Measurements from ENCODE around the gene TBC1D4.

TBC1D4 gene

GRCh38 chr13:75482070-75482819, at the start of gene TBC1D4:
TBC1D4 (minus strand) TSS chr13:75482169; CDS start chr13:75481767, 402 bp downstream.
- no peaks in the 10 kb centered on the region for H3K36me3 ChIP-seq (ENCODE audit: control insufficient read depth in 2 of 2, insufficient read depth in 2 of 2, low read length in 2 of 2)
- H3K9ac ChIP-seq (ENCODE audit: low read length in 2 of 2): peak within 1 kb of the TSS; percentile 37 to 66
- H3K4me3 ChIP-seq (ENCODE audit: low read length in 2 of 2): peak within 1 kb of the TSS; percentile 83 to 86
- H3K27ac ChIP-seq (ENCODE audit: low read length): no peak within 1 kb of the TSS
- H3K27me3 ChIP-seq (ENCODE audit: control insufficient read depth in 1 of 2, insufficient read depth in 2 of 2, low read length in 2 of 2): peaks cover 3 to 6% of the 10 kb centered on the region in 2 donors
- H3K9me3 ChIP-seq (ENCODE audit: control insufficient read depth in 2 of 2, low read length in 2 of 2): no peaks in the 10 kb centered on the region
- peaks cover 11% of the 10 kb centered on the region for H3K4me1 ChIP-seq (ENCODE audit: control insufficient read depth, insufficient read depth, low read length)

GRCh38 chr13:75530549-75530961, 48.6 kb upstream of the TBC1D4 start:
- Histone ChIP-seq H3K27ac (ENCODE audit: low read length) (no peak overlapping the region), H3K9me3 (ENCODE audit: control insufficient read depth in 2 of 2, low read length in 2 of 2) (no peaks in the 10 kb centered on the region), H3K27me3 (ENCODE audit: control insufficient read depth in 1 of 2, insufficient read depth in 2 of 2, low read length in 2 of 2) (no peaks in the 10 kb centered on the region), H3K36me3 (ENCODE audit: control insufficient read depth in 2 of 2, insufficient read depth in 2 of 2, low read length in 2 of 2) (peaks cover 7 to 9% of the 10 kb centered on the region in 2 donors), H3K4me3 (ENCODE audit: low read length in 2 of 2) (no peak overlapping the region), H3K4me1 (ENCODE audit: control insufficient read depth, insufficient read depth, low read length) (no peaks in the 10 kb centered on the region), H3K9ac (ENCODE audit: low read length in 2 of 2) (no peak overlapping the region)

GRCh38 chr13:75521956-75522355, 40.0 kb upstream of the TBC1D4 start:
- Histone ChIP-seq H3K4me3 (ENCODE audit: low read length in 2 of 2) (no peak overlapping the region), H3K9me3 (ENCODE audit: control insufficient read depth in 2 of 2, low read length in 2 of 2) (no peaks in the 10 kb centered on the region), H3K27ac (ENCODE audit: low read length) (no peak overlapping the region), H3K36me3 (ENCODE audit: control insufficient read depth in 2 of 2, insufficient read depth in 2 of 2, low read length in 2 of 2) (peaks cover 4 to 5% of the 10 kb centered on the region in 2 donors), H3K27me3 (ENCODE audit: control insufficient read depth in 1 of 2, insufficient read depth in 2 of 2, low read length in 2 of 2) (no peaks in the 10 kb centered on the region), H3K9ac (ENCODE audit: low read length in 2 of 2) (no peak overlapping the region), H3K4me1 (ENCODE audit: control insufficient read depth, insufficient read depth, low read length) (no peaks in the 10 kb centered on the region)

GRCh38 chr13:75518439-75519088, 36.6 kb upstream of the TBC1D4 start:
- H3K36me3 ChIP-seq (ENCODE audit: control insufficient read depth in 2 of 2, insufficient read depth in 2 of 2, low read length in 2 of 2): no peaks in the 10 kb centered on the region
- no peak overlapping the region for H3K4me3 ChIP-seq (ENCODE audit: low read length in 2 of 2)
- H3K9ac ChIP-seq (ENCODE audit: low read length in 2 of 2): no peak overlapping the region
- no peak overlapping the region for H3K27ac ChIP-seq (ENCODE audit: low read length)
- H3K4me1 ChIP-seq (ENCODE audit: control insufficient read depth, insufficient read depth, low read length): no peaks in the 10 kb centered on the region
- H3K9me3 ChIP-seq (ENCODE audit: control insufficient read depth in 2 of 2, low read length in 2 of 2): no peaks in the 10 kb centered on the region
- no peaks in the 10 kb centered on the region for H3K27me3 ChIP-seq (ENCODE audit: control insufficient read depth in 1 of 2, insufficient read depth in 2 of 2, low read length in 2 of 2)

- Histone ChIP-seq H3K27ac (ENCODE audit: low read length) (no peak overlapping the region), H3K27me3 (ENCODE audit: control insufficient read depth in 1 of 2, insufficient read depth in 2 of 2, low read length in 2 of 2) (no peaks in the 10 kb centered on the region), H3K36me3 (ENCODE audit: control insufficient read depth in 2 of 2, insufficient read depth in 2 of 2, low read length in 2 of 2) (no peaks in the 10 kb centered on the region), H3K9me3 (ENCODE audit: control insufficient read depth in 2 of 2, low read length in 2 of 2) (no peaks in the 10 kb centered on the region), H3K4me3 (ENCODE audit: low read length in 2 of 2) (no peak overlapping the region), H3K4me1 (ENCODE audit: control insufficient read depth, insufficient read depth, low read length) (no peaks in the 10 kb centered on the region), H3K9ac (ENCODE audit: low read length in 2 of 2) (no peak overlapping the region)
Measured at GRCh38 chr13:75514080-75514995, 32.4 kb upstream of the TBC1D4 start.

- H3K4me3 ChIP-seq (ENCODE audit: low read length in 2 of 2): no peak overlapping the region
- no peaks in the 10 kb centered on the region for H3K27me3 ChIP-seq (ENCODE audit: control insufficient read depth in 1 of 2, insufficient read depth in 2 of 2, low read length in 2 of 2)
- no peaks in the 10 kb centered on the region for H3K36me3 ChIP-seq (ENCODE audit: control insufficient read depth in 2 of 2, insufficient read depth in 2 of 2, low read length in 2 of 2)
- H3K9me3 ChIP-seq (ENCODE audit: control insufficient read depth in 2 of 2, low read length in 2 of 2): no peaks in the 10 kb centered on the region
- H3K4me1 ChIP-seq (ENCODE audit: control insufficient read depth, insufficient read depth, low read length): no peaks in the 10 kb centered on the region
- H3K27ac ChIP-seq (ENCODE audit: low read length): no peak overlapping the region
- H3K9ac ChIP-seq (ENCODE audit: low read length in 2 of 2): no peak overlapping the region
Measured at GRCh38 chr13:75513271-75513670, 31.3 kb upstream of the TBC1D4 start.

GRCh38 chr13:75512253-75512652, 30.3 kb upstream of the TBC1D4 start:
- Histone ChIP-seq H3K9me3 (ENCODE audit: control insufficient read depth in 2 of 2, low read length in 2 of 2) (no peaks in the 10 kb centered on the region), H3K36me3 (ENCODE audit: control insufficient read depth in 2 of 2, insufficient read depth in 2 of 2, low read length in 2 of 2) (no peaks in the 10 kb centered on the region), H3K4me3 (ENCODE audit: low read length in 2 of 2) (no peak overlapping the region), H3K27me3 (ENCODE audit: control insufficient read depth in 1 of 2, insufficient read depth in 2 of 2, low read length in 2 of 2) (no peaks in the 10 kb centered on the region), H3K4me1 (ENCODE audit: control insufficient read depth, insufficient read depth, low read length) (no peaks in the 10 kb centered on the region), H3K27ac (ENCODE audit: low read length) (no peak overlapping the region), H3K9ac (ENCODE audit: low read length in 2 of 2) (no peak overlapping the region)

GRCh38 chr13:75511051-75511625, 29.2 kb upstream of the TBC1D4 start:
- Histone ChIP-seq H3K36me3 (ENCODE audit: control insufficient read depth in 2 of 2, insufficient read depth in 2 of 2, low read length in 2 of 2) (no peaks in the 10 kb centered on the region), H3K27ac (ENCODE audit: low read length) (no peak overlapping the region), H3K9me3 (ENCODE audit: control insufficient read depth in 2 of 2, low read length in 2 of 2) (no peaks in the 10 kb centered on the region), H3K9ac (ENCODE audit: low read length in 2 of 2) (no peak overlapping the region), H3K4me1 (ENCODE audit: control insufficient read depth, insufficient read depth, low read length) (no peaks in the 10 kb centered on the region), H3K27me3 (ENCODE audit: control insufficient read depth in 1 of 2, insufficient read depth in 2 of 2, low read length in 2 of 2) (no peaks in the 10 kb centered on the region), H3K4me3 (ENCODE audit: low read length in 2 of 2) (no peak overlapping the region)

- Histone ChIP-seq H3K4me1 (ENCODE audit: control insufficient read depth, insufficient read depth, low read length) (no peaks in the 10 kb centered on the region), H3K9me3 (ENCODE audit: control insufficient read depth in 2 of 2, low read length in 2 of 2) (no peaks in the 10 kb centered on the region), H3K27me3 (ENCODE audit: control insufficient read depth in 1 of 2, insufficient read depth in 2 of 2, low read length in 2 of 2) (no peaks in the 10 kb centered on the region), H3K36me3 (ENCODE audit: control insufficient read depth in 2 of 2, insufficient read depth in 2 of 2, low read length in 2 of 2) (no peaks in the 10 kb centered on the region), H3K27ac (ENCODE audit: low read length) (no peak overlapping the region), H3K9ac (ENCODE audit: low read length in 2 of 2) (no peak overlapping the region), H3K4me3 (ENCODE audit: low read length in 2 of 2) (no peak overlapping the region)
Measured at GRCh38 chr13:75508002-75508548, 26.1 kb upstream of the TBC1D4 start.

All from stomach smooth muscle (tissue), 2 donors.